KG1 (cell line): ENCODE measurements around the gene PDCD1.
"Not testable (repeated sequence)": the region's sequence is repeated elsewhere in the genome, so short reads cannot be mapped to it uniquely, and the experiment has no call there.

Source experiments
- DNase-seq: peaks from one replicate; lab custom pipeline; 2025; lab: John Stamatoyannopoulos, UW

Gene PDCD1

DNA sequence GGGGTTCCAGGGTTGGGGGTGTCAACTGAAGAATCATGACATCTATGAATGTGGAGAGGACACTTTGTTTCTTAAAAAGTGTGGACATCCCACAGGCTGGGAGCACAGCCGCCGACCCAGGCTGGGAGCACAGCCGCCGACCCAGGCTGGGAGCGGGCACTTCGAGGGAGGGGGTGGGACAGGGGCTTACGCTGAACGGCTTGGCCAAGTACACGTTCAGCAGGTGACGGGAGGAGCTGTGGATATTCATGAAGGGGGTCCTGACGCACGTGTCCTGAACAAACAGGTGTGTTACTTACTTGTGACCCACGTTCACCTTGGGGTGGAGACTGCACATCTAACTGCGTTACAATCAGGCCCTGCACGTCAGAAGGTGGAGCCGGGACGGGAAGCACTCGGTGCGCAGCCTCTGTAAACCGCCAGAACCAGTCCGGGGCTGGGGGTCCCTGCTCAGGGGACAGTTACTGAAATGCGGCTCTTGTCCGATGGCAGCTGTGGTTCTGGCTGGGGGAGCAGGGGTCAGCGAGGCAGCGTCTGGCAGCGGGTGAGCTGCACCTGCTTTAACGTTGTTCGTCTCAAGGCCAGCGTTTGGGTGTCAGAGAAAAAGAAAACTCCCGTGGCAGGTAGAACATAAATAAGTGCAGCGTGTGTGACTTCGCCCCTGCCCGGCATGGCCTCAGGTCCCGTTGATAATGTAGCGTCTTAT is 58.3 kb downstream of the PDCD1 start:
- DNase-seq: not testable (repeated sequence)
